Hematopoietic multipotent progenitor cell treated with erythropoietin and hydrocortisone succinate and interleukin-3 and kit ligand, for 6 days (in vitro differentiated cells): Measurements from ENCODE around the gene PYGO1.
"Not testable (repeated sequence)": the region's sequence is repeated elsewhere in the genome, so short reads cannot be mapped to it uniquely, and the experiment has no call there.

Experiments used
- DNase-seq: peaks from one replicate; pipeline ENCODE4 v3.0.0-alpha.2; 2015

The PYGO1 gene

DNA sequence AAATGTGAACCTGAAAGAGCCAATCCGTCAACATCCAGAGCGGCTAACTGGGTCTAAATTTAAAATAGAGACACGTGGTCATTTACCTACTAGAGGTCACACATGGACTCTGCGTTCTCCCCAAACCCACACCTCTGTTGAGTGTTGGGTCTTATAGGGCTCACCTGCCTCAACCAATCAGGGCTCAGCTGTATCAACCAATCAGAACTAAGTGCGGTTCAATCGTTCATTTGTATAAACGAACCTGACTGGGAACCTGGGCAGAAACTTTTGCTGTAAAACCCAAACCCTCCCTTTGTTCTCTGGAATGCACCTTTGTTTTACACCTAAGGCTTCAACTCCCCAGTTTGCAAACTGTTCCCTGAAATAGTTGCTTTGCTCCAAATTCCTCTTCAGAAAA lies 89.0 kb downstream of the PYGO1 start:
- no peak for DNase-seq

DNA sequence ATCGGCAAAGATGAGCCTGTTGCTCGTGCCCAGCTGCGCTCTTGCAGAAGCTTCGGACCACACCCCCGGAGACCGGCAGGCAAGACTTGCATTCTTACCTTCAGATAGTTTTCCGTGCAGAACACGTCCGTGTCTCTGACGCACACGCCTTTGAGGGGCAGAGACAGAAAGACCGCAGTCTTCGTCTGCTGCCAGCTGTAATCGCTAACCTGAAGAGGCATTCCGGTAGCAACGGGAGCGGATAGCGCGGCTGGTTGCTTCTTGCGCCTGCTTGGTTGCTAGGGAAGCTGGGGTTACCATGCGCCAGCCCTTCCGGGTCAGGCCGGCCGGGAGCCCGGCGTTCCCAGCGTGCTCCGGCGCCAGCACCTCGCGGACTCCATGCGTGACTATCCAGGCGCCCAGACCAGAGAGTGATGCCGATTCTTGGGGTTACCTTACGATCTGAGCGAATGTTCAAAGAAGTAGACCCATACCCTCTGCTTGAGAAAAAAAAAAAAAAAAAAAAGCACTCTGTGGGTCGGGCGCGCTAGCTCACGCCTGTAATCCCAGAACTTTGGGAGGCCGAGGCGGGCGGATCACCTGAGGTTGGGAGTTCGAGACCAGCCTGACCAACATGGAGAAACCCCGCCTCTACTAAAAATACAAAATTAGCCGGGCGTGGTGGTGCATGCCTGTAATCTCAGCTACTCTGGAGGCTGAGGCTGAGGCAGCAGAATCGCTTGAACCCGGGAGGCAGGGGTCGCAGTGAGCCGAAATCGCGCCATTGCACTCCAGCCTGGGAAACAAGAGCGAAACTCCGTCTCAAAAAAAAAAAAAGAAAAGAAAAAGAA lies 89.8 kb downstream of the PYGO1 start:
- DNase-seq = peak; percentile 93

DNA sequence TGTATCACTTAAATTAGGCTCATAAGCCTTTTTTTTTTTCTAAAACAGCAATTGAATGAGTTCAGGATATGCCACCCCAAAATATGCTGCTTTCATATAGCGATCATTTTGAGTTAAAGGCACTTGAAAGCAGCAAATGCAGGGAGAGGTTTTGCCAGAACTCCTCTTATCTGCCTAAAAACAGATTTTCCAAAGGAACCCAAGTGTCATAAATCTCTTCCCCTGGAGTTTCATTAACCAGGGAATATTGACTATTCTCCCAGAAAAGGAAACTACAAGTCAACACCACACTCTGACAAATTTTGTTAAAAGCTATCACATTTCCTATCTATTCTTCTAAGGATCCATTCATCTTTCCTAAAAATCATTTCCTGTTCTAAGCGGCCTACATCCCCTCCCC lies 91.4 kb downstream of the PYGO1 start:
- DNase-seq = no peak

DNA sequence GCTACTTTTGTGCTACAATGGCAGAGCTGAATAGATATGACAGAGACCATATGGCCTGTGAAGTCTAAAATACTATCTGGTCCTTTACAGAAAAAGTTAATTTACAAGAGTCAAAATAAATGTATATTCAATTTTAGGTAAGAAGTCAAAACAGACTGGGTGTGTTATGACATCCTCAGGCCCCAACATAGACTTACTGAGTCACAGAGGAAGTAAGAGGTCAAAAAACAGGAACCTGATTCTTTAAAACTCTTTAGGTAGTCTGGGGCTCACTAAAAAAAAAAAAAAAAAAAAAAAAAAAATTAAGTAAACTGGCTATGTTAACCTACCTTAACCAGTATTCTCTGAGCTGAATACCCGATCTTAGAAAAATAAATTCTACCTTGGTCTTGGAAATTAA lies 93.2 kb downstream of the PYGO1 start:
- peak; percentile 57 for DNase-seq

DNA sequence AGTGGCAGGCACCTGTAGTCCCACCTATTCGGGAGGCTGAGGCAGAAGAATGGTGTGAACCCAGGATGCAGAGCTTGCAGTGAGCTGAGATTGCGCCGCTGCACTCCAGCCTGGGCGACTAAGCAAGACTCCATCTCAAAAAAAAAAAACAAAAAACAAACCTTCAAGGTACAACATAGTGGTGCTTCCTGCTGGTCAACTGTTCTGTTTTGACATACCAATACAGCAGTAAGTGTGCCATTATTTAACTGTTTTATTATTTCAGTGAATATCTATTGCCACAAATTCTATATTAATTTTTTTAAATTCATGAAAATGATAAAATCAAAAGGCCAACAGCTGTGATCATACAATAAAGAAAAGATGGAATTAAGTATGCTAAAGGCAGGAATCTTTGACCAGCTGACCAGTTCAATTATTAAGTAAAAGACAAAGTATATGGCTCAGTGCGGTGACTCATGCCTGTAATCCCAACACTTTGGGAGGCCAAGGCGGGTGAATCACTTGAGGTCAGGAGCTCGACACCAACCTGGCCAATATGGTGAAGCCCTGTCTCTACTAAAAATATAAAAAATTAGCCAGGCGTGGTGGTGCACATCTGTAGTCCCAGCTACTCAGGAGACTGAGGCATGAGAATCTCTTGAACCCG lies 99.1 kb downstream of the PYGO1 start:
- not testable (repeated sequence) for DNase-seq
